PFSK-1 (cell line): ENCODE data around the gene FABP7.
A peak's percentile ranks its signal among the peaks of the same experiment; 100 is the strongest.

Source experiments
- FOXP2 ChIP-seq: optimal IDR thresholded peaks from 2 replicates; pipeline ENCODE3; 2011; ENCODE audit warnings: borderline replicate concordance, control low read depth, inconsistent platforms; ENCODE audit not compliant: insufficient read depth; ENCODE audit errors: extremely low read length, extremely low read depth
- POLR2AphosphoS5 ChIP-seq: IDR thresholded peaks from 2 replicates; pipeline ENCODE4 v1.6.1; 2012; ENCODE audit warnings: low read depth, mild to moderate bottlenecking, control low read depth, low read length, moderate library complexity
- SIN3A ChIP-seq: IDR thresholded peaks from 2 replicates; pipeline ENCODE4 v1.6.1; 2012; ENCODE audit warnings: mild to moderate bottlenecking, low read length, moderate library complexity, borderline replicate concordance; ENCODE audit not compliant: insufficient read depth
- TAF1 ChIP-seq: IDR thresholded peaks from 2 replicates; pipeline ENCODE4 v1.6.1; 2012; ENCODE audit warnings: low read length, control low read depth, borderline replicate concordance; ENCODE audit not compliant: insufficient read depth
- TF ChIP-seq, protein P1 (sequence below), 2 experiments: IDR thresholded peaks; 2 replicates each; pipeline versions ENCODE4 v1.6.1 to v1.8.0; 2011 to 2012; ENCODE audit warnings: low read depth in 2 of 2, low read length in 2 of 2, control low read depth in 1 of 2, inconsistent platforms in 1 of 2, mild to moderate bottlenecking in 1 of 2, moderate library complexity in 1 of 2; ENCODE audit not compliant: insufficient read depth in 1 of 2

FABP7 gene

GRCh38 chr6:122787721-122788120 is 8.2 kb downstream of the FABP7 start:
- TF ChIP-seq SIN3A (no peak), TAF1 (no peak), POLR2AphosphoS5 (no peak)
- TF ChIP-seq, protein P1, sequence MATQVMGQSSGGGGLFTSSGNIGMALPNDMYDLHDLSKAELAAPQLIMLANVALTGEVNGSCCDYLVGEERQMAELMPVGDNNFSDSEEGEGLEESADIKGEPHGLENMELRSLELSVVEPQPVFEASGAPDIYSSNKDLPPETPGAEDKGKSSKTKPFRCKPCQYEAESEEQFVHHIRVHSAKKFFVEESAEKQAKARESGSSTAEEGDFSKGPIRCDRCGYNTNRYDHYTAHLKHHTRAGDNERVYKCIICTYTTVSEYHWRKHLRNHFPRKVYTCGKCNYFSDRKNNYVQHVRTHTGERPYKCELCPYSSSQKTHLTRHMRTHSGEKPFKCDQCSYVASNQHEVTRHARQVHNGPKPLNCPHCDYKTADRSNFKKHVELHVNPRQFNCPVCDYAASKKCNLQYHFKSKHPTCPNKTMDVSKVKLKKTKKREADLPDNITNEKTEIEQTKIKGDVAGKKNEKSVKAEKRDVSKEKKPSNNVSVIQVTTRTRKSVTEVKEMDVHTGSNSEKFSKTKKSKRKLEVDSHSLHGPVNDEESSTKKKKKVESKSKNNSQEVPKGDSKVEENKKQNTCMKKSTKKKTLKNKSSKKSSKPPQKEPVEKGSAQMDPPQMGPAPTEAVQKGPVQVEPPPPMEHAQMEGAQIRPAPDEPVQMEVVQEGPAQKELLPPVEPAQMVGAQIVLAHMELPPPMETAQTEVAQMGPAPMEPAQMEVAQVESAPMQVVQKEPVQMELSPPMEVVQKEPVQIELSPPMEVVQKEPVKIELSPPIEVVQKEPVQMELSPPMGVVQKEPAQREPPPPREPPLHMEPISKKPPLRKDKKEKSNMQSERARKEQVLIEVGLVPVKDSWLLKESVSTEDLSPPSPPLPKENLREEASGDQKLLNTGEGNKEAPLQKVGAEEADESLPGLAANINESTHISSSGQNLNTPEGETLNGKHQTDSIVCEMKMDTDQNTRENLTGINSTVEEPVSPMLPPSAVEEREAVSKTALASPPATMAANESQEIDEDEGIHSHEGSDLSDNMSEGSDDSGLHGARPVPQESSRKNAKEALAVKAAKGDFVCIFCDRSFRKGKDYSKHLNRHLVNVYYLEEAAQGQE (IDR thresholded peaks at IDR 0.05; ENCODE audit: insufficient read depth in 1 of 2, low read depth in 2 of 2, low read length in 2 of 2), result no peak

GRCh38 chr6:122788208-122788607 is 8.7 kb downstream of the FABP7 start:
- no peak for TF ChIP-seq SIN3A
- no peak for TF ChIP-seq TAF1
- TF ChIP-seq, protein P1 (IDR thresholded peaks at IDR 0.05; ENCODE audit: insufficient read depth in 1 of 2, low read depth in 2 of 2, low read length in 2 of 2), result no peak
- no peak for TF ChIP-seq POLR2AphosphoS5
- TF ChIP-seq FOXP2, result no peak

DNA sequence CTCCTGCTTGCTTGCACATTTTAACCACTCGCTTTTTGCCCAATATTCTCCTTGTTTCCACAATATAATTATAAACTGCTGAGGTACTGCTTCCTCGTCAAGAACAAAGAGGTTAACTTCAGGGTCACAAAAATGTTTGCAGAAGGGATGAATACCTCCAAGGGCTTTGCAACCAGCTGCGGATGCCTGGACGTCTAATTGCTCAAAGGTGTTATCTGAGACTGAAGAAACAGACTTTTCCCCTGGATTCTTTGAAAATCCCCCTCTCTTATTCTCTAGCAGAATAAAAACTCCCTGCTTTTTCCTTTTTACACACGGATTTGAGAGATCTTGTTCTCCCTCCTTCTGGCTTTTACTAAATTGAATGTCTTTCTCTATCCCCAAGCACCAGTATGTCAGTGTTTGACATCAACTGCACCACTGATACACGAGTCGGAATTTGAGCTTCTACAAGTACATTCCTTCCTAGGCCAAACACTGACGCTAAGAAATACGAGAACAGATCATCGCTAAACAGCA is 9.2 kb downstream of the FABP7 start:
- no peak for TF ChIP-seq TAF1
- TF ChIP-seq, protein P1 (IDR thresholded peaks at IDR 0.05; ENCODE audit: insufficient read depth in 1 of 2, low read depth in 2 of 2, low read length in 2 of 2), result no peak
- TF ChIP-seq POLR2AphosphoS5, result no peak
- TF ChIP-seq SIN3A, result no peak
- no peak for TF ChIP-seq FOXP2

DNA sequence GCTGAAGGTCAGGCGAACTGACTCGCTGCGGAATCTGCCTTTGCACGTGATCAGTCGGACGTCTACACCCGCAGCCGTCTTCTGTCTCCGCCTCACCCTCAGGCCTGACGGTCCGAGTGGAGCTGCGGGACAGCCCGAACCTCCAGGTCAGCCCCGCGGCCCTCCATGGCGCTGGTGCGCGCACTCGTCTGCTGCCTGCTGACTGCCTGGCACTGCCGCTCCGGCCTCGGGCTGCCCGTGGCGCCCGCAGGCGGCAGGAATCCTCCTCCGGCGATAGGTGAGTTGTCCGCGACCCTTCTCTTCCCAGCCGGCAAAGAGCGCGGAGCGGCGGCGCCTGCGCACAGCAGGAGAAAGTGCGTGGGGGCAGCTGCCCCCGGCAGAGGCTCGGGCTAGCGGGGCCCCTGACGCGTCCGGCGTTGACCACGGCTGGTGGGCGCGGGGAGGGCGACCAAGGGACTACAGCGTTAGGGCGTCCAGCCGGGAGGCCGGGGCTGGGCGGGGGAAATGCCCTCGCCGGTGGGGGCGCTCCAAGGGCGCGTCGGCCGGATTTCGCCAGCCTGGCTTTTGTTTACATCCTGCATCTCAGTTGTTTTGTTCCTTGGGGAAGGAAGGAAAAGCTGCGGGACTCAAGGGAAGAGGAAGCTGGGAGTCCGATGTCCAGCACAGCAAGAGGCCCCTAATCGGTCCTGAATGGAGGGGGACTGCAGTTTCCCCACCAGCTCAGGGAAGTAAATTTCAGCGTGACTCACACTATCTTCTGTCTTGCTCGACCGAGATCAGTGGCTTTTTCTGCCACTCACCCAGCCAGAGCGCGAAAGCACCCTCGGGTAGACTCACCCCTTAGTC is 9.9 kb downstream of the FABP7 start, which contains the start of gene SMPDL3A:
Gene SMPDL3A (plus strand): TSS at position 77 of the 846 bp plus-strand sequence. CDS start 89 bp downstream, at position 166.
- TF ChIP-seq, protein P1 (IDR thresholded peaks at IDR 0.05; ENCODE audit: insufficient read depth in 1 of 2, low read depth in 2 of 2, low read length in 2 of 2), result no peak
- TF ChIP-seq FOXP2 (peak; percentile 94), POLR2AphosphoS5 (no peak)

- no peak for TF ChIP-seq FOXP2
- TF ChIP-seq, protein P1 (IDR thresholded peaks at IDR 0.05; ENCODE audit: insufficient read depth in 1 of 2, low read depth in 2 of 2, low read length in 2 of 2), result no peak
- no peak for TF ChIP-seq TAF1
- TF ChIP-seq SIN3A, result no peak
- TF ChIP-seq POLR2AphosphoS5, result no peak
Observed at GRCh38 chr6:122790028-122790422, 10.5 kb downstream of the FABP7 start.
